ENCODE measurements around the gene DENND4A. TPM values are rescaled to one million over a fixed set of nuclear protein-coding genes. Genes with fewer than 3 reads are reported as not detected.

Gene DENND4A
- total and polyA plus RNA-seq, 10 of the 15 experiments (the other 5 are each of a cell fraction or from before 2014, with no cell fraction given), result 14.2 to 81.8 (median 34.1) TPM

- TF ChIP-seq E2F8 (IDR thresholded peaks at IDR 0.05; ENCODE audit: low read depth, partially characterized antibody) (no peak), MLLT1 (IDR thresholded peaks at IDR 0.05) (no peak), ZNF24 (IDR thresholded peaks at IDR 0.05) (no peak), SMAD1 (IDR thresholded peaks at IDR 0.05; ENCODE audit: low read depth, partially characterized antibody) (no peak), POLR2AphosphoS5 (IDR thresholded peaks at IDR 0.05; ENCODE audit: low read length) (no peak)
These were observed 137.1 kb downstream of the DENND4A start (continued) for GRCh38 chr15:65655026-65655425.

GRCh38 chr15:65653801-65654521 is 138.1 kb downstream of the DENND4A start:
- H2AFZ ChIP-seq (ENCODE audit: control insufficient read depth, low read depth, low read length), result no peak overlapping the region
- H3K4me3 ChIP-seq, result no peak overlapping the region
- H3K4me1 ChIP-seq (ENCODE audit: control insufficient read depth, insufficient read depth, low read length), result peaks cover 9% of the 10 kb centered on the region
- H4K20me1 ChIP-seq (ENCODE audit: control insufficient read depth, insufficient read depth), result no peaks in the 10 kb centered on the region
- no peak for ATAC-seq
- in situ Hi-C loops (cut with MboI) (no loop called here), intact Hi-C loops (cut with micrococcal nuclease; ENCODE audit: unreplicated experiment) (no loop called here)
- no peaks in the 10 kb centered on the region for H3K27me3 ChIP-seq (replicated peaks in 1 of 2; ENCODE audit: control insufficient read depth in 2 of 2, insufficient read depth in 2 of 2, low read length in 1 of 2)
- TF ChIP-seq SREBF1 (IDR thresholded peaks at IDR 0.05; ENCODE audit: low read length) (no peak), BRCA1 (IDR thresholded peaks at IDR 0.05; ENCODE audit: low read depth, low read length) (no peak), PAX5 (IDR thresholded peaks at IDR 0.05; ENCODE audit: borderline replicate concordance, low read depth, low read length) (no peak), NBN (IDR thresholded peaks at IDR 0.05) (no peak), TBL1XR1 (IDR thresholded peaks at IDR 0.05; ENCODE audit: low read depth, low read length) (no peak), POLR2AphosphoS5 (IDR thresholded peaks at IDR 0.05; ENCODE audit: low read length) (0 out of 2 replicates have a peak, but pooled peaks have one; percentile 29), HCFC1 (IDR thresholded peaks at IDR 0.05; ENCODE audit: low read length) (no peak)
- FAIRE-seq, result no peak
- over 99% methylated on average over 5 of the region's 5 CpGs for WGBS (ENCODE audit: insufficient coverage, insufficient replicate concordance, low lambda C conversion rate, missing lambda C conversion rate)
- H3K9me3 ChIP-seq (replicated peaks; ENCODE audit: control insufficient read depth, insufficient read depth, low read length), result no peaks in the 10 kb centered on the region
- no peak overlapping the region for H3K9ac ChIP-seq (ENCODE audit: control insufficient read depth, insufficient read depth, low read length)
- ChIA-PET POLR2A (interaction anchor here (0.6 kb wide), 2 partner anchors 82 to 239 kb away, joined by 3 read pairs; no protein-coding TSS in a partner anchor), CTCF (interaction anchor here (0.6 to 1.6 kb wide), 4 partner anchors 8 to 183 kb away, joined by 3 to 5 read pairs (median 3); no protein-coding TSS in a partner anchor), SMC1A (ENCODE audit: uncharacterized antibody, unreplicated experiment) (interaction anchor here (0.7 to 1.7 kb wide), 6 partner anchors 9 to 665 kb away, joined by 3 to 6 read pairs (median 4); no protein-coding TSS in a partner anchor), RAD21 (ENCODE audit: unreplicated experiment) (interaction anchor here (0.7 kb wide), 1 partner anchor 183 kb away, joined by 5 read pairs; no protein-coding TSS in a partner anchor)
- no peak overlapping the region for H3K4me2 ChIP-seq (ENCODE audit: control insufficient read depth, insufficient read depth)
- DNase-seq (ENCODE audit: low read depth, low spot score), result no peak
- no peak overlapping the region for H3K27ac ChIP-seq (ENCODE audit: control insufficient read depth, insufficient read depth)
- BruUV-seq (replicated peaks), result no TSS peak
- H3K36me3 ChIP-seq (ENCODE audit: control insufficient read depth in 2 of 2, insufficient read depth in 2 of 2, low read length in 1 of 2), result peaks cover 2 to 37% of the 10 kb centered on the region in 2 experiments; a peak in 3 of 4 replicates
- no peaks in the 10 kb centered on the region for H3K79me2 ChIP-seq (ENCODE audit: control insufficient read depth, insufficient read depth, low read length)

Measured in GM12878 (cell line).